ENCODE data around the gene MID1.

The MID1 gene

DNA sequence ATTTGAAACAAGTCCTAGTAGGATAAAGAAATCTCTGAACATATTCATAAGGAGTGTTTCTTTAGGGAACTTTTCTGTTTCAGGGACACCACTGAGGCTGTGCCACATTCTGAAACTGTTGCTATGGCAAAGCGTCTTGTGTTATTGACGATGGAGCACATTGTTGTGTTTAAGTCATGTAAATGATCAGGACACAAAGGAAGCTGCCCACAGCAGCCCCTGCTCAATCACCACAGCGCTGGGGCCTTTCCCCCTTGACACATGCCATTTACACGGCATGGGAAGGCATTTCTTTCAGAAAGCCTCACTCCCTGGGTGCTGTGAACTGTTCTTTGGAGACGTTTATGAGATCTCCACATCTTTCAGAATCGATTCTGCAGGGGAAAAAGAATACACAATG lies 39.8 kb upstream of the MID1 start:
- Histone ChIP-seq H3K9ac (ENCODE audit: low read depth, low read length) (no peak overlapping the region), H3K27ac (ENCODE audit: low read length) (no peak overlapping the region)
- TF ChIP-seq EZH2 (IDR thresholded peaks at IDR 0.05; ENCODE audit: borderline replicate concordance, low read depth, low read length, severe bottlenecking): no peak
- TF ChIP-seq, protein P1, sequence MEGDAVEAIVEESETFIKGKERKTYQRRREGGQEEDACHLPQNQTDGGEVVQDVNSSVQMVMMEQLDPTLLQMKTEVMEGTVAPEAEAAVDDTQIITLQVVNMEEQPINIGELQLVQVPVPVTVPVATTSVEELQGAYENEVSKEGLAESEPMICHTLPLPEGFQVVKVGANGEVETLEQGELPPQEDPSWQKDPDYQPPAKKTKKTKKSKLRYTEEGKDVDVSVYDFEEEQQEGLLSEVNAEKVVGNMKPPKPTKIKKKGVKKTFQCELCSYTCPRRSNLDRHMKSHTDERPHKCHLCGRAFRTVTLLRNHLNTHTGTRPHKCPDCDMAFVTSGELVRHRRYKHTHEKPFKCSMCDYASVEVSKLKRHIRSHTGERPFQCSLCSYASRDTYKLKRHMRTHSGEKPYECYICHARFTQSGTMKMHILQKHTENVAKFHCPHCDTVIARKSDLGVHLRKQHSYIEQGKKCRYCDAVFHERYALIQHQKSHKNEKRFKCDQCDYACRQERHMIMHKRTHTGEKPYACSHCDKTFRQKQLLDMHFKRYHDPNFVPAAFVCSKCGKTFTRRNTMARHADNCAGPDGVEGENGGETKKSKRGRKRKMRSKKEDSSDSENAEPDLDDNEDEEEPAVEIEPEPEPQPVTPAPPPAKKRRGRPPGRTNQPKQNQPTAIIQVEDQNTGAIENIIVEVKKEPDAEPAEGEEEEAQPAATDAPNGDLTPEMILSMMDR (IDR thresholded peaks at IDR 0.05; ENCODE audit: borderline replicate concordance, extremely low read depth, low read length, poor library complexity, severe bottlenecking): no peak

DNA sequence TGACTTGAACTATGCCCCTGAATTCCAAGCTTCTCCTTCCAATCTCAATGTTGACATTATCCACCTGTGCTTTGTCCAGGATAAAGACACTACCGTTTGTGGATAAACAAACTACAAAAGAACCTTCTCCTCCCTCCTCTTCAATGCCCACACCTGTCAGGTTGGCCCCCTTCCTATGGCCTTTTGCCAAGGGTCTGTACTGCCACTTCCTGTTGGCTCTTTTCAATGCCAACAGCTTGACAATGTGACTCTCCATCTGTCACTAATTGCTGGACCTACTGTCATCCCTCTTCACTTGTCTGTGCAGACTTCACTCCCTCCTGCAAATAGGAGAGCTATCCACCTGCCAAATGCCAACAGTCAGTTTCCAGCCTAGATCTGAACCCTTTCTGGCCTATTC lies 35.8 kb upstream of the MID1 start:
- H3K36me3 ChIP-seq (ENCODE audit: insufficient read depth, low read length): no peaks in the 10 kb centered on the region
- no peaks in the 10 kb centered on the region for H3K9me3 ChIP-seq (ENCODE audit: insufficient read depth, low read length, severe bottlenecking)
- DNase-seq: no peak
- no peak for ATAC-seq (ENCODE audit: insufficient read depth, low read depth)
- H3K4me3 ChIP-seq (ENCODE audit: low read depth in 1 of 2, low read length in 2 of 2): no peak overlapping the region
- H3K4me1 ChIP-seq (ENCODE audit: insufficient read depth, low read length): no peaks in the 10 kb centered on the region
- no peaks in the 10 kb centered on the region for H4K20me1 ChIP-seq (ENCODE audit: insufficient read depth, low read length)
- no peak overlapping the region for H3K27ac ChIP-seq (ENCODE audit: low read length)
- TF ChIP-seq EZH2 (IDR thresholded peaks at IDR 0.05; ENCODE audit: borderline replicate concordance, low read depth, low read length, severe bottlenecking): no peak
- TF ChIP-seq, protein P1 (IDR thresholded peaks at IDR 0.05; ENCODE audit: borderline replicate concordance, extremely low read depth, low read length, poor library complexity, severe bottlenecking): no peak
- no peaks in the 10 kb centered on the region for H3K27me3 ChIP-seq (ENCODE audit: insufficient read depth, low read length, poor library complexity)
- no peaks in the 10 kb centered on the region for H3K79me2 ChIP-seq (ENCODE audit: insufficient read depth, low read length)
- no peak overlapping the region for H3K9ac ChIP-seq (ENCODE audit: low read depth, low read length)
- H2AFZ ChIP-seq (ENCODE audit: low read depth, low read length): no peak overlapping the region
- no peak overlapping the region for H3K4me2 ChIP-seq (ENCODE audit: insufficient read depth, low read length)

More for the DNA sequence above, 39.8 kb upstream of the MID1 start:
- Histone ChIP-seq H3K4me1 (ENCODE audit: insufficient read depth, low read length) (no peaks in the 10 kb centered on the region), H3K36me3 (ENCODE audit: insufficient read depth, low read length) (no peaks in the 10 kb centered on the region), H3K79me2 (ENCODE audit: insufficient read depth, low read length) (no peaks in the 10 kb centered on the region), H3K9me3 (ENCODE audit: insufficient read depth, low read length, severe bottlenecking) (no peaks in the 10 kb centered on the region), H3K4me3 (ENCODE audit: low read depth in 1 of 2, low read length in 2 of 2) (no peak overlapping the region), H3K27me3 (ENCODE audit: insufficient read depth, low read length, poor library complexity) (no peaks in the 10 kb centered on the region), H4K20me1 (ENCODE audit: insufficient read depth, low read length) (no peaks in the 10 kb centered on the region), H3K4me2 (ENCODE audit: insufficient read depth, low read length) (no peak overlapping the region), H2AFZ (ENCODE audit: low read depth, low read length) (no peak overlapping the region)
- ATAC-seq (ENCODE audit: insufficient read depth, low read depth) (no peak), DNase-seq (no peak)

DNA sequence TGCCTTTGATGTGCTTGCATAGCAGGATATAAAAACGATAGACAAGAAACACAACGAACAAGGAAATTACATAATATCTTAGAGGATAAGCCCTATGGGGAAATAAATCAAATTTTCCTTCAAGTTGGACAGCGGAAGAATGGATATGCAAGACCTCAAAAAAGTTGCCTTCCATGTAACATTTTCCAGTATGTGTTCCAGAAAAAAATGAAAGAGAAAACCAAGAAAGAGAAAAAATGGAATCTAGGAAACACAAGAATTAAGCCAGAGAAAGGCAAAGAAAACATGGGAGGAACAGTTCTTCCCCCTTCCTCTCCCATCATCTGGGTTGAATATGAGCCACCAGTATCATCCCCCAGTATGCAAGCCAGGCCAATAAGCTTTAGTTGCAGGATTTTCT lies 34.6 kb upstream of the MID1 start:
- Histone ChIP-seq H3K27ac (ENCODE audit: low read length) (no peak overlapping the region), H3K4me2 (ENCODE audit: insufficient read depth, low read length) (no peak overlapping the region), H3K4me3 (ENCODE audit: low read depth in 1 of 2, low read length in 2 of 2) (no peak overlapping the region), H3K4me1 (ENCODE audit: insufficient read depth, low read length) (no peaks in the 10 kb centered on the region), H3K9me3 (ENCODE audit: insufficient read depth, low read length, severe bottlenecking) (no peaks in the 10 kb centered on the region), H3K27me3 (ENCODE audit: insufficient read depth, low read length, poor library complexity) (no peaks in the 10 kb centered on the region), H3K79me2 (ENCODE audit: insufficient read depth, low read length) (no peaks in the 10 kb centered on the region), H2AFZ (ENCODE audit: low read depth, low read length) (no peak overlapping the region), H3K36me3 (ENCODE audit: insufficient read depth, low read length) (no peaks in the 10 kb centered on the region), H3K9ac (ENCODE audit: low read depth, low read length) (no peak overlapping the region), H4K20me1 (ENCODE audit: insufficient read depth, low read length) (no peaks in the 10 kb centered on the region)
- no peak for ATAC-seq (ENCODE audit: insufficient read depth, low read depth)
- DNase-seq: no peak
- TF ChIP-seq, protein P1 (IDR thresholded peaks at IDR 0.05; ENCODE audit: borderline replicate concordance, extremely low read depth, low read length, poor library complexity, severe bottlenecking): no peak
- TF ChIP-seq EZH2 (IDR thresholded peaks at IDR 0.05; ENCODE audit: borderline replicate concordance, low read depth, low read length, severe bottlenecking): no peak

DNA sequence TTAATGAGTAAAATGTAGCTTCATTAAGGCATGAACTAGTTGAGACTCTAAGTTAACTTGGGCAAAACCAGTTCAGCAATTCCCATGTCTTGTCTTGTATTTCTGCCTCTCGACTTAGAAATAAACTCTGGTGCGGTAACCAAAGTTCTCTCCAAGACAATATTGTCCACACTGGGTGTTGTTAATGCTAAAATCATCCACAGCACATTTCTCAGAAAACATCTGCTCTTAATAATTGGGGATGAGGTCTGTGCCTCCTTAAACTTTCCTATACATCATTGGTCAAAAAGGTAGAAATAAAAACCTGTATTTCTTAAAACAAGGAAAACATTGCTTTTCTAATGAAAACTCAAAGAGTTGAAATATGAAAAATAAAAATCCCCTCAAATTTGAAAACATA lies 32.9 kb upstream of the MID1 start:
- H2AFZ ChIP-seq (ENCODE audit: low read depth, low read length): no peak overlapping the region
- no peak overlapping the region for H3K9ac ChIP-seq (ENCODE audit: low read depth, low read length)
- no peak overlapping the region for H3K27ac ChIP-seq (ENCODE audit: low read length)
- no peaks in the 10 kb centered on the region for H3K36me3 ChIP-seq (ENCODE audit: insufficient read depth, low read length)
- H4K20me1 ChIP-seq (ENCODE audit: insufficient read depth, low read length): no peaks in the 10 kb centered on the region
- ATAC-seq (ENCODE audit: insufficient read depth, low read depth): no peak
- DNase-seq: no peak
- no peaks in the 10 kb centered on the region for H3K79me2 ChIP-seq (ENCODE audit: insufficient read depth, low read length)
- no peaks in the 10 kb centered on the region for H3K4me1 ChIP-seq (ENCODE audit: insufficient read depth, low read length)
- no peaks in the 10 kb centered on the region for H3K9me3 ChIP-seq (ENCODE audit: insufficient read depth, low read length, severe bottlenecking)
- TF ChIP-seq, protein P1 (IDR thresholded peaks at IDR 0.05; ENCODE audit: borderline replicate concordance, extremely low read depth, low read length, poor library complexity, severe bottlenecking): no peak
- no peak for TF ChIP-seq EZH2 (IDR thresholded peaks at IDR 0.05; ENCODE audit: borderline replicate concordance, low read depth, low read length, severe bottlenecking)
- H3K27me3 ChIP-seq (ENCODE audit: insufficient read depth, low read length, poor library complexity): no peaks in the 10 kb centered on the region
- no peak overlapping the region for H3K4me2 ChIP-seq (ENCODE audit: insufficient read depth, low read length)
- no peak overlapping the region for H3K4me3 ChIP-seq (ENCODE audit: low read depth in 1 of 2, low read length in 2 of 2)
